OCI-LY3 (cell line): ENCODE measurements around the gene VAMP8.

Source experiments
- EZH2phosphoT487 ChIP-seq: fragments of 200-600 bp; shearing (Covaris generic); IDR thresholded peaks from 2 replicates; pipeline ENCODE4 v1.6.1; 2018; ENCODE audit warnings: antibody characterized with exemption, mixed run types, low read depth
- TF ChIP-seq, protein P1 (sequence below): fragments of 200-600, 300-600 bp; sonication (generic); IDR thresholded peaks from 2 replicates; pipeline ENCODE4 v1.5.1; 2014; ENCODE audit warnings: antibody characterized with exemption, low read length, low read depth

DNA sequence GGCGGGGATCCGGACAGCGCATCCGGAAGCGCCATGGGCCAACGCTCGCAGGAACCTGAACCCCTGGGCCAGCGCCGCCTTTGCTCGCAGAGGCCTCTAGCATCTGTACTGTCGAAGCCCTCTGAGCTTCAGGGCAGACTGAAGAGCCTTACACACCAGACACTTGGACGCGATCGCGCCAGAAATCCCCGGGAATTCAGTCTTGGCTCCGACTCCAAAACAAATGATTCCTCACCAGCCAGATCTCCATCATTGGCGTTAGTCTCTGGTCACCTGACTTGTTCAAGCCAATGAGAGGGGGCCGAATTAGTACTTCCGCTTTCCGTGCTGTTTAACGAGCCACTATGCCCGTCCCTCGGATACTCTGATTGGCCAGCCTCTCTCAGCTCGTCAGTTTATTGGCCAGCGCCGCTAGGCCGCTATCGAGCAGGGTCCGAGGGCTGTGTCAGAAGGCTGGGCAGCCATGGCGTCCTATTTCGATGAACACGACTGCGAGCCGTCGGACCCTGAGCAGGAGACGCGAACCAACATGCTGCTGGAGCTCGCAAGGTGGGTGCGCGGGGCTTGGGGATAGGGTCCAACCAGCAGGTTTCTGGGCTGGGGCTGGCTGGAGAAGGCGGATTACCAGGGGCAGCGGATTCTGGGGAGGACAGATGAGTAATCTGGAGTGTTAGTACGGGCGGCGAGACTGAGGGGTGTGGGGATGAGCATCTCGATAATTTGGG is 18.1 kb downstream of the VAMP8 start, which contains the start of gene RNF181:
- TF ChIP-seq, protein P1, sequence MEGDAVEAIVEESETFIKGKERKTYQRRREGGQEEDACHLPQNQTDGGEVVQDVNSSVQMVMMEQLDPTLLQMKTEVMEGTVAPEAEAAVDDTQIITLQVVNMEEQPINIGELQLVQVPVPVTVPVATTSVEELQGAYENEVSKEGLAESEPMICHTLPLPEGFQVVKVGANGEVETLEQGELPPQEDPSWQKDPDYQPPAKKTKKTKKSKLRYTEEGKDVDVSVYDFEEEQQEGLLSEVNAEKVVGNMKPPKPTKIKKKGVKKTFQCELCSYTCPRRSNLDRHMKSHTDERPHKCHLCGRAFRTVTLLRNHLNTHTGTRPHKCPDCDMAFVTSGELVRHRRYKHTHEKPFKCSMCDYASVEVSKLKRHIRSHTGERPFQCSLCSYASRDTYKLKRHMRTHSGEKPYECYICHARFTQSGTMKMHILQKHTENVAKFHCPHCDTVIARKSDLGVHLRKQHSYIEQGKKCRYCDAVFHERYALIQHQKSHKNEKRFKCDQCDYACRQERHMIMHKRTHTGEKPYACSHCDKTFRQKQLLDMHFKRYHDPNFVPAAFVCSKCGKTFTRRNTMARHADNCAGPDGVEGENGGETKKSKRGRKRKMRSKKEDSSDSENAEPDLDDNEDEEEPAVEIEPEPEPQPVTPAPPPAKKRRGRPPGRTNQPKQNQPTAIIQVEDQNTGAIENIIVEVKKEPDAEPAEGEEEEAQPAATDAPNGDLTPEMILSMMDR, result no peak
- no peak for TF ChIP-seq EZH2phosphoT487
